HL-60 (cell line): ENCODE results near the gene PUM2.

Source experiments
- GABPA ChIP-seq: IDR thresholded peaks from 2 replicates; pipeline ENCODE4 v1.6.1; 2012; ENCODE audit warnings: low read depth
- POLR2AphosphoS5 ChIP-seq: IDR thresholded peaks from 2 replicates; pipeline ENCODE4 v1.6.1; 2012; ENCODE audit warnings: low read depth
- SPI1 ChIP-seq: IDR thresholded peaks from 2 replicates; pipeline ENCODE4 v1.6.1; 2012; ENCODE audit warnings: low read depth, mild to moderate bottlenecking, borderline replicate concordance
- TF ChIP-seq, protein P1 (sequence below): IDR thresholded peaks from one replicate; pipeline ENCODE4 v1.5.1; 2011; ENCODE audit warnings: low read length, control low read depth, inconsistent platforms; ENCODE audit not compliant: insufficient read depth
- TF ChIP-seq, protein P2 (sequence below): IDR thresholded peaks from 2 replicates; pipeline ENCODE4 v1.6.1; 2012; ENCODE audit warnings: low read depth; ENCODE audit not compliant: insufficient replicate concordance

DNA sequence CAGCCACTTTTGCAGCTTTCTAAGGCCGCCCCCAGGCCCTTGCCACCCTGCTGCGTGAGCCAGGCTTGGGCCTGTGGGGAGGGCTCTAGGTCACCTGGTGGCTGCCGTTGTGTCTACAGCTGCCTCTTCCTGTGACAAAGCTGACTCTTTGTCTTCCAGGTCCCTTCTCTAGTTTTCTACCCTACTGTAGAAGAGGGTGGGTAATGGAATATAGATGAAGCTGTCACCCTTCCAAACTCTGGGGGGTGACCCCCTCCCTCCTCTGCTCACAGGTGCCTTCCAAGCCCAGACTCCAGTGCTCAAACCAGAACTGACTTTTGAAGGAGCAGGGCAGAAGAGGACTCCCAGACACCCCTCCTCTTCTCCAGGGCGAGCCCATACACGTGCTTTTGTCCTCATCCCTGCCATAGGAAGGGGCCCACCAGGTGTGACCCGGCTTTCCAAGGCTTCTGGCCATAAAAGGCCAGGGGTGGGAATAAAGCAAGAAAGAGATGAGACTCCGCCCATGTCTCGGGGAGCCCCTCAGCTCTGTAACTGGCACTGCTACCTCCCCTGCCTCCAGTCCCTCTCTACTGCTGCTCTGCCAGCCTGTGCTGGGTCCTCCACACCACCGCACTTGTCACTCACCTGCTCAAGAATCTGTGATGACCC lies 107.8 kb downstream of the PUM2 start:
- TF ChIP-seq, protein P1, sequence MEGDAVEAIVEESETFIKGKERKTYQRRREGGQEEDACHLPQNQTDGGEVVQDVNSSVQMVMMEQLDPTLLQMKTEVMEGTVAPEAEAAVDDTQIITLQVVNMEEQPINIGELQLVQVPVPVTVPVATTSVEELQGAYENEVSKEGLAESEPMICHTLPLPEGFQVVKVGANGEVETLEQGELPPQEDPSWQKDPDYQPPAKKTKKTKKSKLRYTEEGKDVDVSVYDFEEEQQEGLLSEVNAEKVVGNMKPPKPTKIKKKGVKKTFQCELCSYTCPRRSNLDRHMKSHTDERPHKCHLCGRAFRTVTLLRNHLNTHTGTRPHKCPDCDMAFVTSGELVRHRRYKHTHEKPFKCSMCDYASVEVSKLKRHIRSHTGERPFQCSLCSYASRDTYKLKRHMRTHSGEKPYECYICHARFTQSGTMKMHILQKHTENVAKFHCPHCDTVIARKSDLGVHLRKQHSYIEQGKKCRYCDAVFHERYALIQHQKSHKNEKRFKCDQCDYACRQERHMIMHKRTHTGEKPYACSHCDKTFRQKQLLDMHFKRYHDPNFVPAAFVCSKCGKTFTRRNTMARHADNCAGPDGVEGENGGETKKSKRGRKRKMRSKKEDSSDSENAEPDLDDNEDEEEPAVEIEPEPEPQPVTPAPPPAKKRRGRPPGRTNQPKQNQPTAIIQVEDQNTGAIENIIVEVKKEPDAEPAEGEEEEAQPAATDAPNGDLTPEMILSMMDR: no peak
- TF ChIP-seq SPI1 (no peak), POLR2AphosphoS5 (no peak), GABPA (no peak)
- TF ChIP-seq, protein P2, sequence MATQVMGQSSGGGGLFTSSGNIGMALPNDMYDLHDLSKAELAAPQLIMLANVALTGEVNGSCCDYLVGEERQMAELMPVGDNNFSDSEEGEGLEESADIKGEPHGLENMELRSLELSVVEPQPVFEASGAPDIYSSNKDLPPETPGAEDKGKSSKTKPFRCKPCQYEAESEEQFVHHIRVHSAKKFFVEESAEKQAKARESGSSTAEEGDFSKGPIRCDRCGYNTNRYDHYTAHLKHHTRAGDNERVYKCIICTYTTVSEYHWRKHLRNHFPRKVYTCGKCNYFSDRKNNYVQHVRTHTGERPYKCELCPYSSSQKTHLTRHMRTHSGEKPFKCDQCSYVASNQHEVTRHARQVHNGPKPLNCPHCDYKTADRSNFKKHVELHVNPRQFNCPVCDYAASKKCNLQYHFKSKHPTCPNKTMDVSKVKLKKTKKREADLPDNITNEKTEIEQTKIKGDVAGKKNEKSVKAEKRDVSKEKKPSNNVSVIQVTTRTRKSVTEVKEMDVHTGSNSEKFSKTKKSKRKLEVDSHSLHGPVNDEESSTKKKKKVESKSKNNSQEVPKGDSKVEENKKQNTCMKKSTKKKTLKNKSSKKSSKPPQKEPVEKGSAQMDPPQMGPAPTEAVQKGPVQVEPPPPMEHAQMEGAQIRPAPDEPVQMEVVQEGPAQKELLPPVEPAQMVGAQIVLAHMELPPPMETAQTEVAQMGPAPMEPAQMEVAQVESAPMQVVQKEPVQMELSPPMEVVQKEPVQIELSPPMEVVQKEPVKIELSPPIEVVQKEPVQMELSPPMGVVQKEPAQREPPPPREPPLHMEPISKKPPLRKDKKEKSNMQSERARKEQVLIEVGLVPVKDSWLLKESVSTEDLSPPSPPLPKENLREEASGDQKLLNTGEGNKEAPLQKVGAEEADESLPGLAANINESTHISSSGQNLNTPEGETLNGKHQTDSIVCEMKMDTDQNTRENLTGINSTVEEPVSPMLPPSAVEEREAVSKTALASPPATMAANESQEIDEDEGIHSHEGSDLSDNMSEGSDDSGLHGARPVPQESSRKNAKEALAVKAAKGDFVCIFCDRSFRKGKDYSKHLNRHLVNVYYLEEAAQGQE: no peak
